ENCODE results near the gene APBB2. TPM values are rescaled to one million over a fixed set of nuclear protein-coding genes. Genes with fewer than 3 reads are reported as not detected.
A peak's percentile ranks its signal among the peaks of the same experiment; 100 is the strongest.

The APBB2 gene
- total RNA-seq, 1 experiment from 2014 or later = 80.7 TPM

- CTCF ChIA-PET = no interaction called here
- no TSS peak for BruUV-seq (replicated peaks)
- no peak for TF ChIP-seq CTCF (IDR thresholded peaks at IDR 0.05; ENCODE audit: insufficient read depth in 1 of 2, low read depth in 1 of 2, low read length in 1 of 2, severe bottlenecking in 1 of 2, unreplicated experiment in 1 of 2)
These were observed 230.3 kb downstream of the APBB2 start for GRCh38 chr4:40984051-40984450.

GRCh38 chr4:40980318-40980883, 233.9 kb downstream of the APBB2 start:
- peak in 1 of 2 experiments; percentile 25 for TF ChIP-seq CTCF (IDR thresholded peaks at IDR 0.05; ENCODE audit: insufficient read depth in 1 of 2, low read depth in 1 of 2, low read length in 1 of 2, severe bottlenecking in 1 of 2, unreplicated experiment in 1 of 2)
- H3K4me3 Mint-ChIP-seq (ENCODE audit: unreplicated experiment) = no peak overlapping the region
- no TSS peak for BruUV-seq (replicated peaks)
- H3K27ac Mint-ChIP-seq (ENCODE audit: unreplicated experiment) = no peak overlapping the region
- intact Hi-C loops (cut with micrococcal nuclease; ENCODE audit: unreplicated experiment) = no loop called here
- H3K4me3 ChIP-seq (ENCODE audit: low read depth, low read length) = no peak overlapping the region
- peaks cover 6% of the 10 kb centered on the region for H3K4me1 Mint-ChIP-seq (ENCODE audit: low read depth, unreplicated experiment)
- H3K36me3 ChIP-seq (ENCODE audit: control insufficient read depth, insufficient read depth, low read length) = no peaks in the 10 kb centered on the region
- H3K27me3 Mint-ChIP-seq (ENCODE audit: insufficient read depth, unreplicated experiment) = no peaks in the 10 kb centered on the region
- no peak for DNase-seq
- H3K27me3 ChIP-seq (replicated peaks; ENCODE audit: control insufficient read depth, insufficient read depth, low read length) = no peaks in the 10 kb centered on the region
- no peaks in the 10 kb centered on the region for H3K9me3 ChIP-seq
- H3K36me3 Mint-ChIP-seq (ENCODE audit: insufficient read depth, unreplicated experiment) = peaks cover 34% of the 10 kb centered on the region
- no peaks in the 10 kb centered on the region for H3K4me1 ChIP-seq
- no peaks in the 10 kb centered on the region for H3K9me3 Mint-ChIP-seq (ENCODE audit: unreplicated experiment)
- CTCF ChIA-PET = interaction anchor here (1.1 kb wide), 1 partner anchor 234 kb away, joined by 3 read pairs; the partner anchor contains the start of gene APBB2
- POLR2A ChIA-PET = no interaction called here

More at GRCh38 chr4:40984051-40984450, 230.3 kb downstream of the APBB2 start:
- Histone ChIP-seq H3K4me1 (no peaks in the 10 kb centered on the region), H3K4me3 (ENCODE audit: low read depth, low read length) (no peak overlapping the region), H3K27me3 (replicated peaks; ENCODE audit: control insufficient read depth, insufficient read depth, low read length) (no peaks in the 10 kb centered on the region), H3K9me3 (no peaks in the 10 kb centered on the region), H3K36me3 (ENCODE audit: control insufficient read depth, insufficient read depth, low read length) (no peaks in the 10 kb centered on the region)
- intact Hi-C loops (cut with micrococcal nuclease; ENCODE audit: unreplicated experiment) = no loop called here
- peaks cover 38% of the 10 kb centered on the region for H3K36me3 Mint-ChIP-seq (ENCODE audit: insufficient read depth, unreplicated experiment)
- POLR2A ChIA-PET = no interaction called here
- no peaks in the 10 kb centered on the region for H3K9me3 Mint-ChIP-seq (ENCODE audit: unreplicated experiment)
- no peak overlapping the region for H3K4me3 Mint-ChIP-seq (ENCODE audit: unreplicated experiment)
- no peaks in the 10 kb centered on the region for H3K4me1 Mint-ChIP-seq (ENCODE audit: low read depth, unreplicated experiment)
- H3K27ac Mint-ChIP-seq (ENCODE audit: unreplicated experiment) = no peak overlapping the region
- H3K27me3 Mint-ChIP-seq (ENCODE audit: insufficient read depth, unreplicated experiment) = no peaks in the 10 kb centered on the region
- no peak for DNase-seq

- intact Hi-C loops (cut with micrococcal nuclease; ENCODE audit: unreplicated experiment) = loop anchor here (5.0 kb wide), 2 partner anchors 51 to 154 kb away; no protein-coding TSS in a partner anchor
- CTCF ChIA-PET = interaction anchor here (0.6 kb wide), 1 partner anchor 236 kb away, joined by 3 read pairs; the partner anchor contains the start of gene APBB2
These were observed 235.8 kb downstream of the APBB2 start for GRCh38 chr4:40978548-40978947.

More at GRCh38 chr4:40978548-40978947, 235.8 kb downstream of the APBB2 start:
- Histone ChIP-seq H3K4me1 (no peaks in the 10 kb centered on the region), H3K9me3 (no peaks in the 10 kb centered on the region), H3K4me3 (ENCODE audit: low read depth, low read length) (no peak overlapping the region), H3K36me3 (ENCODE audit: control insufficient read depth, insufficient read depth, low read length) (no peaks in the 10 kb centered on the region), H3K27me3 (replicated peaks; ENCODE audit: control insufficient read depth, insufficient read depth, low read length) (no peaks in the 10 kb centered on the region)
- peaks cover 14% of the 10 kb centered on the region for H3K4me1 Mint-ChIP-seq (ENCODE audit: low read depth, unreplicated experiment)
- DNase-seq = no peak
- BruUV-seq (replicated peaks) = no TSS peak
- peaks cover 37% of the 10 kb centered on the region for H3K36me3 Mint-ChIP-seq (ENCODE audit: insufficient read depth, unreplicated experiment)
- H3K4me3 Mint-ChIP-seq (ENCODE audit: unreplicated experiment) = no peak overlapping the region
- no peaks in the 10 kb centered on the region for H3K27me3 Mint-ChIP-seq (ENCODE audit: insufficient read depth, unreplicated experiment)
- no peaks in the 10 kb centered on the region for H3K9me3 Mint-ChIP-seq (ENCODE audit: unreplicated experiment)
- POLR2A ChIA-PET = no interaction called here
- H3K27ac Mint-ChIP-seq (ENCODE audit: unreplicated experiment) = no peak overlapping the region
- TF ChIP-seq CTCF (IDR thresholded peaks at IDR 0.05; ENCODE audit: insufficient read depth in 1 of 2, low read depth in 1 of 2, low read length in 1 of 2, severe bottlenecking in 1 of 2, unreplicated experiment in 1 of 2) = no peak

All from Caco-2 (cell line).